ENCODE measurements around the gene CASP1.
"Not testable (repeated sequence)": the region's sequence is repeated elsewhere in the genome, so short reads cannot be mapped to it uniquely, and the experiment has no call there.

Gene CASP1

GRCh38 chr11:105045676-105046296 lies 10.8 kb upstream of the CASP1 start:
- no peak for DNase-seq (ENCODE audit: low read depth)

GRCh38 chr11:105044557-105045524 lies 9.9 kb upstream of the CASP1 start, which contains the start of gene CARD16:
Gene CARD16, minus strand, starts transcription at chr11:105045335. Its CDS starts 38 bp downstream, at chr11:105045297.
- DNase-seq (ENCODE audit: low read depth): not testable (repeated sequence)

DNA sequence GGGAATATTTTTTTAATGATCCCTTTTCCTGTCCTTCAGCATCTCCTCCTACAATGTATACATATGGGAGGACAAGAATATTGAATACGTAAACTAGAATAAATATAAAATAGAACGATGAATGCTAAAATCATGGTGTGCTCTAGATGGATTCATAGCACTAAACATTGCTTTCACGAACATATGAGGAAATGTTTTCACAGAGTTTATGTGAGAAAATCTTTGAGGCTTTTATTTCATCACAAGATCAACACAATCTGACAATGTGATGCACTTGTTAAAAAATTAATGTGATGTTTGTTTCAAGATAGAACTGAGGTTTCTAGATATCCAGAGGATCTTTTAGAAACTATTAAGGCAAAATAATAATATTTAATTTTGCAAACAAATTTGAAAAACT lies 7.2 kb upstream of the CASP1 start:
- DNase-seq (ENCODE audit: low read depth): no peak

DNA sequence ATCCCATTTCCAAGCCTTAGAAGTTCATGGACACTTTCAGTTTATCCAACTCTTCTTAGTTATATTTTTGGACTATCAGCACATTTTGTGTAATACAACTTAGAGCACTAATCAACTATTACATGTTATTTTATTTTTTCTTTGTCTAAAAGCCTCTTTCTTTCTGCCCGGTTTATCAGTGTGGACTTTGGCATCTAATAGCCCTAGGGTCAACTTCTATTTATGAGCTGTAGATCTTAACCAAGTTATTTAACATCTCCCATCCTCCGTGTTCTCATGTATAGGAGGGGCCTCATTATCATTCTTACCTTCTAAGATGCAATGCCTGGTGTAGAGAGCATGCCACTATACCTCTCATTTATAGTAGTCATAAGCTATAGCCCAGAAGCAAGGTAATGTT lies 5.8 kb upstream of the CASP1 start:
- DNase-seq (ENCODE audit: low read depth): no peak

DNA sequence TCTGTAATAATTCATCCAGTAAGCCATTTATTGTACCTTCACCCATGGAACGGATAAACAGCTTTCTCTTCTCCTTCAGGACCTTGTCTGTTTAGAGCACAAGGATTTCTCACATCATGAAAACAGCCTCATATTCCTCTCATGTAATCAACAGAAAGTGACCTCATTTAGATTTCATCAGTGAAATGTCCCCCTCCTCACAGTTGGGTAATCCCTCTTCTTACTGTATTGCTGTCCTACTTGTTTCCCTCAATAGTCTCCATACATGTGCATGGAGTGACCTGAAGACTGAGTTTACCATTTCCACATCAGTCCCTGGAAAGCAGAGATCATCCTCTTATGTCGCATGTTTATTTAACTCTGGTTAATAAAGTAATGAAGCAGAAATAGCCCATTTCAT lies 556 bp downstream of the CASP1 start:
- DNase-seq (ENCODE audit: low read depth): not testable (repeated sequence)

GRCh38 chr11:105033781-105034180 lies 1.2 kb downstream of the CASP1 start:
- no peak for DNase-seq (ENCODE audit: low read depth)

DNA sequence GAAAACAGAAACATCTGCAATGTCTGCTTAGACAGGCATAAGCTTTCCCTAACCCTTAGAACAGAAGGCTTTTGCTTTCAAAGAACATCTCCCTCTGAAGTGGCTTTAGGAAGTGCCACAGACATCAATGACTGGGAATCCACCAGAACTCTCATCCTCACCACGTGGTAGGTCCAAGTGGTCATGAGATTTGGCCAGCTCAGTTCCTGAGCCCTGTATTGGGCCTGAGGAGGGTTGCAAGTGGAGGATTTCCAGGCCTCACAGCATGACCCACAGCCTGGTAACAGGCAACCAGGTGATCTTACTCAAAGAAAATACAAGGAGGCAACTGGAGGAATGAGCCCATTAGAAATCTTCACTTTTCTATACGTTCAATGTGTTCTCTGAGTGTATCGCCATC lies 1.6 kb downstream of the CASP1 start:
- no peak for DNase-seq (ENCODE audit: low read depth)

DNA sequence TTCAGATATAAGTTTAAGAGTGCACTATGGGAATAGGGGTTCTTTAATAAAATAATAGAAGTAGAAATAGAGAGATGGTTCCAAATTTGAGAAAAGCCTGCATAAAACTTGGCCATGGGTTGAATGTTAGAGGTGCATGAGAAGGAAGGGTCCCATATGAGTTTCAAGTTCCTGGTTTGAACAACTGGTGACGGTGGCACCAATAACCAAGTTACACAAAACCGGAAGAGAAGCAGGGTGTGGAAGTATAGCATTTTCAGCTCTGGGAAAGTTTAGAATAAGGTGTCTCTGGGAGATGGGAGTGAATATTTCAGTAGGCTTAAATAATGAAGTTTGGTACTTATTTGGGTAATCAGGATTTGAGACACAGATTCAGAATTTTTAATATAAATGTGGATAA lies 2.4 kb downstream of the CASP1 start:
- no peak for DNase-seq (ENCODE audit: low read depth)

GRCh38 chr11:105027678-105028077 lies 7.3 kb downstream of the CASP1 start:
- DNase-seq (ENCODE audit: low read depth): no peak

- DNase-seq (ENCODE audit: low read depth): no peak
Measured at GRCh38 chr11:105024394-105024793, 10.6 kb downstream of the CASP1 start.

- no peak for DNase-seq (ENCODE audit: low read depth)
Measured at GRCh38 chr11:105023003-105023402, 11.9 kb downstream of the CASP1 start, which contains the start of gene CASP5. Gene CASP5, minus strand, starts transcription at chr11:105023168. Its CDS starts 32 bp downstream, at chr11:105023136.

DNA sequence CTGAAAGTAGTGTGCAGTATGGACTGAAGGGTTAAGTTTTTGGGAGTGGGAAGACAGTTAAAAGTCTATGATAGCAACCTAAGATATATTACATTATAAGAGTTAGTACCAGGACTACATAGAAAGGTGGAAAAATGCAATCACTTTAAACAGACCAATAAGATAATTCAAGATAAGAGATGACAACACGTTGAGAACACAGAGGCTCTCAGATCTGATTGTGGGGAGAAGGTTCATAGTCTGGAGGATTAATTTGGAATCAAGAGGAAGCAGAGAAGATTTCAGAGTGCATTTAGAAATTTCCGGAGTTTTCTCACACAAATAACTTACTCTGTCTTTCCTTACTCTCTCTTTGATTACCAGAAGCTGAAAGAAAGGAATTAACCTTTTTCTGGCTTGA lies 12.4 kb downstream of the CASP1 start:
- no peak for DNase-seq (ENCODE audit: low read depth)

- DNase-seq (ENCODE audit: low read depth): no peak
Measured at GRCh38 chr11:105007463-105007862, 27.5 kb downstream of the CASP1 start.

GRCh38 chr11:105005451-105005845 lies 29.5 kb downstream of the CASP1 start:
- no peak for DNase-seq (ENCODE audit: low read depth)

- DNase-seq (ENCODE audit: low read depth): no peak
Measured at GRCh38 chr11:105004021-105004420, 30.9 kb downstream of the CASP1 start.

GRCh38 chr11:105003151-105003550 lies 31.8 kb downstream of the CASP1 start:
- no peak for DNase-seq (ENCODE audit: low read depth)

GRCh38 chr11:105000797-105001196 lies 34.1 kb downstream of the CASP1 start:
- DNase-seq (ENCODE audit: low read depth): peak; percentile 17

GRCh38 chr11:105000167-105000566 lies 34.8 kb downstream of the CASP1 start:
- no peak for DNase-seq (ENCODE audit: low read depth)

DNA sequence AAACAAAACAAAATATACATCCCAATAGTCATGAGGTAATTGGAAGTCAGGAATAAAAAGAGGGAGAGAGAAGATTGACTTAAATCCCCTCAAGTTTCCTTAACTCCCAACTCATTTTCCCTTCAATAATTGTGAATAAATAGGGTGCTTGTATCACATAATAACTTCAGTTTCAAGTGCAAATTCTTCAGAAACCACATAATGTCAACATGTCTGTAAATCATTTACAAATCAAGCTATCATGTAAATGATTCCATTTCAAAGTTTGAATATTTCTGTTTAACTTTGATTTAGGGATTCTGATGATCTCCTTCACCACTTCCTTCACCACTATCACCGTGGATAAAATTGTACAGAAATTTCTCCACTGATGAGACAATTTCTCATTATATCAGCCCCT lies 35.2 kb downstream of the CASP1 start:
- DNase-seq (ENCODE audit: low read depth): no peak

DNA sequence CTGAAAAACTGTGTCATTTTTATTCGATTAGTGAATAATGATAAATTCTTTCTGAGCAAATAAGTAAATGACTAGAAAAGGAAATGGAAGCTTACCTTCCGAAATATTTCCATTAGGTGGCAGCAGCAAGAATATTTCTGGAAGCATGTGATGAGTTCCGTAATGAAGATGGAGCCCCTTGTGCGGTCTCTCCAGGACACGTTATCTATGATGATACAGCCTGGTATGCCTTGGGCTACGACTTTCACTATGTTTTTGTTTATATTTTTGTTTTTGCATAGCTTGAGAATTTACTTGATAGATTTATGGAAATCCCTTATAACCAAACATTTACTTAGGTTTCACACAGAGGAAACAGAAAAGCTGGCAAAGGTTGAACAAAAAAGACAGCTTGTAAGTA lies 37.7 kb downstream of the CASP1 start:
- DNase-seq (ENCODE audit: low read depth): no peak

GRCh38 chr11:104995001-104995408 lies 39.9 kb downstream of the CASP1 start:
- no peak for DNase-seq (ENCODE audit: low read depth)

- DNase-seq (ENCODE audit: low read depth): no peak
Measured at GRCh38 chr11:104992781-104993180, 42.2 kb downstream of the CASP1 start.

DNA sequence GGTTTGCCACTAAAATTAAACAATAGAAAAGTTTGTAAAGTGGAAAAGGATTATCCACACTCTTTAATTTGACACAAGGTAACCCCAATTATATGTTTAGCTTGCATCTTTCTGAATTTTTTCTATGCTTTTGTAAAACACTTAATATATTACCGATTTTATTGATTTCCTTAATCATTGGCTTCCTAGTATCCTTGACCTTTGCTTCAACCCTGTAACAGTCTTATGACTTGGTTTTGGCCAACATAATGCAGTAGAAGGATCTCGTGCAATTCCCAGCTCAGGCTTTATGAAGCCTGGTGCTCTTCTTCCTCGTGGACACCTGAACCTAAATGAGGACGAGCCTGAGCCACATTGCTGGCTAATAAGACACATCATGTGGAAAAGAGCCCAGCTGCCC lies 43.0 kb downstream of the CASP1 start:
- DNase-seq (ENCODE audit: low read depth): no peak
